ENCODE measurements around the gene SLC47A2. TPM values are rescaled to one million over a fixed set of nuclear protein-coding genes. Genes with fewer than 3 reads are reported as not detected.
A peak's percentile ranks its signal among the peaks of the same experiment; 100 is the strongest.

The SLC47A2 gene
- total and polyA plus RNA-seq, 7 experiments from 2014 or later = not detected

GRCh38 chr17:19718041-19718612 lies 1.7 kb upstream of the SLC47A2 start:
- Histone ChIP-seq H3K9me3 (ENCODE audit: control insufficient read depth in 2 of 3, low read length in 3 of 3) (no peaks in the 10 kb centered on the region), H3K27me3 (ENCODE audit: control insufficient read depth in 2 of 2, insufficient read depth in 2 of 2, low read length in 2 of 2) (no peaks in the 10 kb centered on the region), H3K4me1 (ENCODE audit: control insufficient read depth in 2 of 2, insufficient read depth in 2 of 2, low read length in 2 of 2) (no peaks in the 10 kb centered on the region), H3K27ac (ENCODE audit: low read depth, low read length) (no peak overlapping the region), H3K36me3 (ENCODE audit: control insufficient read depth in 2 of 3, insufficient read depth in 3 of 3, low read length in 3 of 3) (no peaks in the 10 kb centered on the region), H3K4me3 (ENCODE audit: low read length) (no peak overlapping the region)
- CTCF ChIA-PET = no interaction called here
- Mint-ChIP-seq H3K4me1 (peaks cover 0 to 14% (median 7%) of the 10 kb centered on the region in 7 donors), H3K27ac (peak overlapping the region in 1 of 9 donors; percentile 38), H3K4me3 (no peak overlapping the region), H3K27me3 (peaks cover 0 to 2% (median 0%) of the 10 kb centered on the region in 5 donors), H3K9me3 (peaks cover 0 to 2% (median 0%) of the 10 kb centered on the region in 11 donors), H3K36me3 (no peaks in the 10 kb centered on the region)
- DNase-seq (no peak), ATAC-seq (no peak)
- POLR2A ChIA-PET = no interaction called here
- intact Hi-C loops (cut with micrococcal nuclease) = no loop called here

DNA sequence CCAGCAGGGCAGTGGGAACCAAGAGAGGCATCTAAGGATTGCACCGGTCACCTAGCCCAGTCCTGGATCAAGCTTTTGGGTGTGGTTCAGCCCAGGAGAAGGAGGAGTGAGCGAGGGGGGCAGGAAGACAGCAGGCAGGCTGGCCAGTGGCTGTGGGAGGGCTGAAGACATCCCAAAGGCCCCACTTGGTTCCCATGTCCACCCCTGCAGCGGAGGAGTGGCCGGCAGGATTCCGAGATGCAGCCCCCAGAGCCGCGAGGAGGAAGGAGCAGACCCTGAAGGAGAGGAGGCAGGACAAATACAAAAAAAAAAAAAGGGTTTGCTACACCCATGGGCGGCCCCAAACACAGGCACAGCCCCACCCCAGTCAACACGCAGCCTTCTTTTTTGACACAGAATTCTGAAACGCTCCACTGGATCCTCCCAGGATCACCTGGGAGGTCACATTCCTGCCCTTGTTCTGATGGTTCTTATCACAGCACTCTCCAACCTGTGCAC lies 1.1 kb upstream of the SLC47A2 start:
- Histone ChIP-seq H3K27ac (ENCODE audit: low read depth, low read length) (no peak overlapping the region), H3K9me3 (ENCODE audit: control insufficient read depth in 2 of 3, low read length in 3 of 3) (no peaks in the 10 kb centered on the region), H3K4me1 (ENCODE audit: control insufficient read depth in 2 of 2, insufficient read depth in 2 of 2, low read length in 2 of 2) (no peaks in the 10 kb centered on the region), H3K27me3 (ENCODE audit: control insufficient read depth in 2 of 2, insufficient read depth in 2 of 2, low read length in 2 of 2) (no peaks in the 10 kb centered on the region), H3K4me3 (ENCODE audit: low read length) (no peak overlapping the region), H3K36me3 (ENCODE audit: control insufficient read depth in 2 of 3, insufficient read depth in 3 of 3, low read length in 3 of 3) (no peaks in the 10 kb centered on the region)
- intact Hi-C loops (cut with micrococcal nuclease) = no loop called here
- H3K4me1 Mint-ChIP-seq = peaks cover 0 to 9% (median 4%) of the 10 kb centered on the region in 7 donors
- CTCF ChIA-PET = no interaction called here
- DNase-seq (no peak), ATAC-seq (no peak)
- no peaks in the 10 kb centered on the region for H3K36me3 Mint-ChIP-seq
- H3K9me3 Mint-ChIP-seq = no peaks in the 10 kb centered on the region
- peak overlapping the region in 1 of 9 donors; percentile 38 for H3K27ac Mint-ChIP-seq
- POLR2A ChIA-PET = no interaction called here
- H3K4me3 Mint-ChIP-seq = no peak overlapping the region
- H3K27me3 Mint-ChIP-seq = peaks cover 0 to 2% (median 0%) of the 10 kb centered on the region in 5 donors

DNA sequence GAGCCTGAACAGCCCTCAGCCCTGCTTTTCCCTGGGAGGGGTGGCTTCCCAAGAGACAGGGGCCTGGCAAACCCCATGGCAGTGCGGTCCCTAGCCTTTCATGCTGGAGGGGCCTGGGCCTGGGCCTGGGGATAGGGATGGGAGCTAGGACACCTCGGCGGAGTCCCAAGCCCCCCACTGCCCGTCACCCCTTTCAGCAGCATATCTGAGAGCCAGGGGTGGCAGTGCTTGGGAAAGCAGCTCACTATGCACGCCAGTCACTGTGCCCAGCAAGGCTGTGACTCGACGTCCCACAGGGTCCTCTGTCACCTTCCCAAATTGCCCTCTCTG lies 612 bp upstream of the SLC47A2 start:
- ATAC-seq (no peak), DNase-seq (no peak)
- intact Hi-C loops (cut with micrococcal nuclease) = no loop called here
- H3K9me3 ChIP-seq (ENCODE audit: control insufficient read depth in 2 of 3, low read length in 3 of 3) = no peaks in the 10 kb centered on the region
- H3K27me3 ChIP-seq (ENCODE audit: control insufficient read depth in 2 of 2, insufficient read depth in 2 of 2, low read length in 2 of 2) = no peaks in the 10 kb centered on the region
- no peaks in the 10 kb centered on the region for H3K4me1 ChIP-seq (ENCODE audit: control insufficient read depth in 2 of 2, insufficient read depth in 2 of 2, low read length in 2 of 2)
- Mint-ChIP-seq H3K36me3 (no peaks in the 10 kb centered on the region), H3K27ac (no peak overlapping the region), H3K4me3 (no peak overlapping the region), H3K9me3 (no peaks in the 10 kb centered on the region), H3K27me3 (no peaks in the 10 kb centered on the region), H3K4me1 (peaks cover 0 to 5% (median 0%) of the 10 kb centered on the region in 7 donors)
- H3K36me3 ChIP-seq (ENCODE audit: control insufficient read depth in 2 of 3, insufficient read depth in 3 of 3, low read length in 3 of 3) = no peaks in the 10 kb centered on the region
- H3K27ac ChIP-seq (ENCODE audit: low read depth, low read length) = no peak overlapping the region
- CTCF ChIA-PET = no interaction called here
- no peak overlapping the region for H3K4me3 ChIP-seq (ENCODE audit: low read length)
- POLR2A ChIA-PET = no interaction called here

GRCh38 chr17:19714542-19715411 lies 1.6 kb downstream of the SLC47A2 start:
- DNase-seq = no peak
- Histone ChIP-seq H3K9me3 (ENCODE audit: control insufficient read depth in 2 of 3, low read length in 3 of 3) (no peaks in the 10 kb centered on the region), H3K36me3 (ENCODE audit: control insufficient read depth in 2 of 3, insufficient read depth in 3 of 3, low read length in 3 of 3) (no peaks in the 10 kb centered on the region), H3K27ac (ENCODE audit: low read depth, low read length) (no peak overlapping the region), H3K4me3 (ENCODE audit: low read length) (no peak overlapping the region), H3K27me3 (ENCODE audit: control insufficient read depth in 2 of 2, insufficient read depth in 2 of 2, low read length in 2 of 2) (no peaks in the 10 kb centered on the region), H3K4me1 (ENCODE audit: control insufficient read depth in 2 of 2, insufficient read depth in 2 of 2, low read length in 2 of 2) (no peaks in the 10 kb centered on the region)
- no peaks in the 10 kb centered on the region for H3K36me3 Mint-ChIP-seq
- ChIA-PET POLR2A (no interaction called here), CTCF (interaction anchor here (0.5 kb wide), 1 partner anchor 13 kb away, joined by 4 read pairs; no protein-coding TSS in a partner anchor)
- H3K9me3 Mint-ChIP-seq = no peaks in the 10 kb centered on the region
- intact Hi-C loops (cut with micrococcal nuclease) = no loop called here
- H3K27ac Mint-ChIP-seq = no peak overlapping the region
- peaks cover 0 to 5% (median 0%) of the 10 kb centered on the region in 7 donors for H3K4me1 Mint-ChIP-seq
- no peak for ATAC-seq
- H3K27me3 Mint-ChIP-seq = no peaks in the 10 kb centered on the region
- H3K4me3 Mint-ChIP-seq = no peak overlapping the region

DNA sequence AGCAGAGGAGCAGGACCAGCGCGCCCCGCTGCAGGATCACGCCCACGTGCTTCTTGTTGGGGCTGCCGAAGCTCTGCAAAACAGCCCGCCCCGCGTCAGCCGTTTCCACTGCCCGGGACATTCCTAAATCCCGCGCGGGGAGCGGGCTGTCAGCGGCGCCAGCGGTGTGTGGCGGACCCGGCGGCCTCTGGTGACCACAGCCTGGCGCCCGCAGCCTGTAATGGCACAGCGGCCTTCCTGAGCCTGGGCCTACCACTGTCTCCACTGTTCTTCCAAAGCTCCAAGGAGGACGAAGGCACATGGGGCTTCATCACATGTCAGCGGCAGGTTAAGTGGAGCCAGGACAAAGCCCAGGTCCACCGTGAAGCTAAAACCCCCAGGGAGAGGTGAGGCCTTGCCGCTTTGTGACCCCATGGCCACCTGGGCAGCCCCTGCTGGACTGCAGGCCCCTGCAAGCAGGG lies 2.5 kb downstream of the SLC47A2 start:
- H3K4me1 Mint-ChIP-seq = peaks cover 0 to 5% (median 0%) of the 10 kb centered on the region in 7 donors
- Histone ChIP-seq H3K4me3 (ENCODE audit: low read length) (no peak overlapping the region), H3K4me1 (ENCODE audit: control insufficient read depth in 2 of 2, insufficient read depth in 2 of 2, low read length in 2 of 2) (no peaks in the 10 kb centered on the region), H3K36me3 (ENCODE audit: control insufficient read depth in 2 of 3, insufficient read depth in 3 of 3, low read length in 3 of 3) (no peaks in the 10 kb centered on the region), H3K27ac (ENCODE audit: low read depth, low read length) (no peak overlapping the region), H3K27me3 (ENCODE audit: control insufficient read depth in 2 of 2, insufficient read depth in 2 of 2, low read length in 2 of 2) (no peaks in the 10 kb centered on the region), H3K9me3 (ENCODE audit: control insufficient read depth in 2 of 3, low read length in 3 of 3) (no peaks in the 10 kb centered on the region)
- intact Hi-C loops (cut with micrococcal nuclease) = no loop called here
- no peaks in the 10 kb centered on the region for H3K27me3 Mint-ChIP-seq
- H3K36me3 Mint-ChIP-seq = no peaks in the 10 kb centered on the region
- H3K27ac Mint-ChIP-seq = no peak overlapping the region
- no peak overlapping the region for H3K4me3 Mint-ChIP-seq
- ATAC-seq (no peak), DNase-seq (no peak)
- ChIA-PET CTCF (no interaction called here), POLR2A (no interaction called here)
- H3K9me3 Mint-ChIP-seq = no peaks in the 10 kb centered on the region

GRCh38 chr17:19713462-19713861 lies 2.9 kb downstream of the SLC47A2 start:
- Histone ChIP-seq H3K4me3 (ENCODE audit: low read length) (no peak overlapping the region), H3K4me1 (ENCODE audit: control insufficient read depth in 2 of 2, insufficient read depth in 2 of 2, low read length in 2 of 2) (no peaks in the 10 kb centered on the region), H3K27me3 (ENCODE audit: control insufficient read depth in 2 of 2, insufficient read depth in 2 of 2, low read length in 2 of 2) (no peaks in the 10 kb centered on the region), H3K9me3 (ENCODE audit: control insufficient read depth in 2 of 3, low read length in 3 of 3) (no peaks in the 10 kb centered on the region), H3K36me3 (ENCODE audit: control insufficient read depth in 2 of 3, insufficient read depth in 3 of 3, low read length in 3 of 3) (no peaks in the 10 kb centered on the region), H3K27ac (ENCODE audit: low read depth, low read length) (no peak overlapping the region)
- H3K27me3 Mint-ChIP-seq = no peaks in the 10 kb centered on the region
- intact Hi-C loops (cut with micrococcal nuclease) = no loop called here
- no peak for ATAC-seq
- ChIA-PET POLR2A (no interaction called here), CTCF (no interaction called here)
- H3K9me3 Mint-ChIP-seq = no peaks in the 10 kb centered on the region
- no peak overlapping the region for H3K4me3 Mint-ChIP-seq
- no peak for DNase-seq
- no peaks in the 10 kb centered on the region for H3K36me3 Mint-ChIP-seq
- no peak overlapping the region for H3K27ac Mint-ChIP-seq
- H3K4me1 Mint-ChIP-seq = peaks cover 0 to 5% (median 0%) of the 10 kb centered on the region in 7 donors

All from naive thymus-derived CD4-positive, alpha-beta T cell (primary cell).